AG09319 (cell line): ENCODE data around the gene APC.

Experiments
- DNase-seq: peaks from one replicate; pipeline ENCODE4 v3.0.0-alpha.2; 2010; ENCODE audit warnings: low read depth; ENCODE audit errors: extremely low read depth
- CTCF ChIP-seq: IDR thresholded peaks from 2 replicates; pipeline ENCODE4 v1.5.1; 2011; ENCODE audit warnings: low read depth, mild to moderate bottlenecking, inconsistent platforms, low read length, moderate library complexity

APC gene

GRCh38 chr5:112779531-112779930 lies 41.8 kb downstream of the APC start:
- peak; percentile 83 for DNase-seq
- no peak for TF ChIP-seq CTCF

GRCh38 chr5:112784726-112785125 lies 47.0 kb downstream of the APC start:
- DNase-seq: no peak
- TF ChIP-seq CTCF: no peak

GRCh38 chr5:112787261-112787660 lies 49.6 kb downstream of the APC start:
- TF ChIP-seq CTCF: no peak
- no peak for DNase-seq

GRCh38 chr5:112787896-112788295 lies 50.2 kb downstream of the APC start:
- no peak for DNase-seq
- no peak for TF ChIP-seq CTCF

GRCh38 chr5:112793201-112793600 lies 55.5 kb downstream of the APC start:
- no peak for DNase-seq
- TF ChIP-seq CTCF: no peak

GRCh38 chr5:112794410-112794809 lies 56.7 kb downstream of the APC start:
- no peak for TF ChIP-seq CTCF
- no peak for DNase-seq

- TF ChIP-seq CTCF: no peak
- DNase-seq: no peak
Observed at GRCh38 chr5:112795342-112795741, 57.7 kb downstream of the APC start.
